ENCODE measurements around the gene AKAP9.

- TF ChIP-seq CTCF (IDR thresholded peaks at IDR 0.05; ENCODE audit: insufficient read depth, low read length, poor library complexity, severe bottlenecking) (no peak), EZH2phosphoT487 (conservative IDR thresholded peaks at IDR 0.05; ENCODE audit: low read length) (no peak)
These were observed 196.9 kb downstream of the AKAP9 start for GRCh38 chr7:92137557-92137956.
